ENCODE measurements around the gene NRDC.

DNA sequence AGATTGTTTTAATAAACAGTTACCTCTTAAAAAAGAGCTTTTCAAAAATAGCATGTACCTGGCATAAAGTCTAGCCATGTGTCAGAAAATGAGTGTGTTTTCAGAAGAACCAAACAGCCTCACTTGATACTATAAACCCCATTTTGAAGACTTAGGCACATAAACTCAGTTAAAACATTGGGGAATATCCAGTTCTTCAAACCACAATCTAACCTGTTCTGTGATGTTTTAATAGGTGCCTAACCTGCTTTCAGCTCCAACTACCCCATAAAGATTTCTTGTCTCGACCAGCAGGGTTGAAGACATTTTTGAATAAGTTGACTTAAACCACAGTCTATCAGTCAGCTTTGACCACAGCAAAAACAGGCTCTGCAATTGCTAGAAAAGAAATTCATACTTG lies 41.3 kb downstream of the NRDC start:
- TF ChIP-seq POLR2A (IDR thresholded peaks at IDR 0.05) = no peak
- TF ChIP-seq, protein P1, sequence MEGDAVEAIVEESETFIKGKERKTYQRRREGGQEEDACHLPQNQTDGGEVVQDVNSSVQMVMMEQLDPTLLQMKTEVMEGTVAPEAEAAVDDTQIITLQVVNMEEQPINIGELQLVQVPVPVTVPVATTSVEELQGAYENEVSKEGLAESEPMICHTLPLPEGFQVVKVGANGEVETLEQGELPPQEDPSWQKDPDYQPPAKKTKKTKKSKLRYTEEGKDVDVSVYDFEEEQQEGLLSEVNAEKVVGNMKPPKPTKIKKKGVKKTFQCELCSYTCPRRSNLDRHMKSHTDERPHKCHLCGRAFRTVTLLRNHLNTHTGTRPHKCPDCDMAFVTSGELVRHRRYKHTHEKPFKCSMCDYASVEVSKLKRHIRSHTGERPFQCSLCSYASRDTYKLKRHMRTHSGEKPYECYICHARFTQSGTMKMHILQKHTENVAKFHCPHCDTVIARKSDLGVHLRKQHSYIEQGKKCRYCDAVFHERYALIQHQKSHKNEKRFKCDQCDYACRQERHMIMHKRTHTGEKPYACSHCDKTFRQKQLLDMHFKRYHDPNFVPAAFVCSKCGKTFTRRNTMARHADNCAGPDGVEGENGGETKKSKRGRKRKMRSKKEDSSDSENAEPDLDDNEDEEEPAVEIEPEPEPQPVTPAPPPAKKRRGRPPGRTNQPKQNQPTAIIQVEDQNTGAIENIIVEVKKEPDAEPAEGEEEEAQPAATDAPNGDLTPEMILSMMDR (IDR thresholded peaks at IDR 0.05) = no peak
- TF ChIP-seq EP300 (IDR thresholded peaks at IDR 0.05) = no peak

Measured in tibial nerve (tissue), 4 donors.